Measurements from ENCODE around the gene RAG2. TPM values are rescaled to one million over a fixed set of nuclear protein-coding genes. Genes with fewer than 3 reads are reported as not detected.

RAG2 gene
- not detected for polyA plus RNA-seq (2013, experiment 1 of 2; ENCODE audit: insufficient read length)
- not detected for polyA plus RNA-seq (2013, experiment 2 of 2; ENCODE audit: insufficient read length)

- DNase-seq = no peak
Observed at GRCh38 chr11:36598051-36598450, at the start of gene RAG2. RAG2 (minus strand) TSS chr11:36598236; CDS start chr11:36594168, 4,068 bp downstream.

- no peak for DNase-seq
Observed at GRCh38 chr11:36638556-36638955, 40.5 kb upstream of the RAG2 start.

GRCh38 chr11:36635066-36635862 lies 37.2 kb upstream of the RAG2 start:
- no peak for DNase-seq

GRCh38 chr11:36631774-36632173 lies 33.7 kb upstream of the RAG2 start:
- DNase-seq = no peak

- DNase-seq = no peak
Observed at GRCh38 chr11:36628765-36629244, 30.8 kb upstream of the RAG2 start.

GRCh38 chr11:36628141-36628540 lies 30.1 kb upstream of the RAG2 start:
- no peak for DNase-seq

GRCh38 chr11:36627471-36627870 lies 29.4 kb upstream of the RAG2 start:
- DNase-seq = no peak

GRCh38 chr11:36627006-36627405 lies 29.0 kb upstream of the RAG2 start:
- DNase-seq = no peak

GRCh38 chr11:36623494-36623893 lies 25.5 kb upstream of the RAG2 start:
- DNase-seq = no peak

- DNase-seq = peak; percentile 68
Observed at GRCh38 chr11:36622431-36623136, 24.5 kb upstream of the RAG2 start.

- DNase-seq = no peak
Observed at GRCh38 chr11:36620246-36620645, 22.2 kb upstream of the RAG2 start.

- no peak for DNase-seq
Observed at GRCh38 chr11:36619502-36619901, 21.5 kb upstream of the RAG2 start.

- DNase-seq = no peak
Observed at GRCh38 chr11:36618363-36619047, 20.5 kb upstream of the RAG2 start.

GRCh38 chr11:36617543-36618362 lies 19.7 kb upstream of the RAG2 start:
- DNase-seq = no peak

GRCh38 chr11:36615826-36616225 lies 17.8 kb upstream of the RAG2 start:
- DNase-seq = no peak

- DNase-seq = no peak
Observed at GRCh38 chr11:36609383-36609782, 11.3 kb upstream of the RAG2 start.

- DNase-seq = no peak
Observed at GRCh38 chr11:36608491-36609199, 10.6 kb upstream of the RAG2 start.

- DNase-seq = no peak
Observed at GRCh38 chr11:36605221-36606216, 7.5 kb upstream of the RAG2 start.

- no peak for DNase-seq
Observed at GRCh38 chr11:36602135-36602534, 4.1 kb upstream of the RAG2 start.

- no peak for DNase-seq
Observed at GRCh38 chr11:36601155-36601554, 3.1 kb upstream of the RAG2 start.

All from fibroblast of skin of abdomen (primary cell).